HepG2 (cell line): ENCODE data around the gene EIF4E1B.

Experiments used
- AGO1 ChIP-seq: fragments of 200-400 bp; formaldehyde crosslinking; IDR thresholded peaks from 2 replicates; pipeline ENCODE4 v1.6.1; 2017; ENCODE audit warnings: mild to moderate bottlenecking, low read depth, low read length, moderate library complexity; ENCODE audit not compliant: poor library complexity, severe bottlenecking
- HES4 ChIP-seq: sonication (generic); formaldehyde crosslinking; IDR thresholded peaks from 2 replicates; pipeline ENCODE4 v1.9.0; 2021; ENCODE audit warnings: mild to moderate bottlenecking, missing genetic modification reagents, borderline replicate concordance
- KDM1A ChIP-seq: IDR thresholded peaks from 2 replicates; pipeline ENCODE4 v1.6.1; 2016; ENCODE audit warnings: missing compliant biosample characterization
- NFRKB ChIP-seq: fragments of 450-650 bp; IDR thresholded peaks from 2 replicates; pipeline ENCODE4 v1.6.1; 2017
- RBFOX2 ChIP-seq: fragments of 200-400 bp; formaldehyde crosslinking; IDR thresholded peaks from 2 replicates; pipeline ENCODE4 v1.6.1; 2017; ENCODE audit warnings: low read depth, mild to moderate bottlenecking, low read length
- SIN3B ChIP-seq: fragments of 150-350 bp; IDR thresholded peaks from 2 replicates; pipeline ENCODE4 v1.6.1; 2014; ENCODE audit warnings: low read length
- SMARCE1 ChIP-seq: fragments of 450-650 bp; IDR thresholded peaks from 2 replicates; pipeline ENCODE4 v1.6.1; 2017; ENCODE audit warnings: borderline replicate concordance
- SMC3 ChIP-seq: IDR thresholded peaks from 2 replicates; pipeline ENCODE4 v1.6.1; 2011; ENCODE audit warnings: low read length, improper control_type of control experiment
- SUZ12 ChIP-seq: fragments of 150-350 bp; IDR thresholded peaks from 2 replicates; pipeline ENCODE4 v1.6.1; 2014; ENCODE audit warnings: low read depth, low read length
- TAF1 ChIP-seq: sonication (generic); formaldehyde crosslinking; IDR thresholded peaks from 2 replicates; pipeline ENCODE4 v1.4.0; 2020; ENCODE audit warnings: missing genetic modification reagents
- ZNF44 ChIP-seq: sonication (generic); formaldehyde crosslinking; IDR thresholded peaks from 2 replicates; pipeline ENCODE4 v1.5.1; 2020; ENCODE audit warnings: mild to moderate bottlenecking, missing genetic modification reagents
- TF ChIP-seq, protein P1 (sequence below): sonication (generic); formaldehyde crosslinking; IDR thresholded peaks from 2 replicates; pipeline ENCODE4 v1.5.1; 2020; ENCODE audit warnings: missing genetic modification reagents, mild to moderate bottlenecking, borderline replicate concordance
- TF ChIP-seq, protein P2 (sequence below): sonication (generic); formaldehyde crosslinking; IDR thresholded peaks from 2 replicates; pipeline ENCODE4 v1.8.0; 2022; ENCODE audit warnings: missing genetic modification reagents, mild to moderate bottlenecking, borderline replicate concordance
- TF ChIP-seq, protein P3 (sequence below): sonication (generic); formaldehyde crosslinking; IDR thresholded peaks from 2 replicates; pipeline ENCODE4 v1.5.0; 2020; ENCODE audit warnings: mild to moderate bottlenecking, missing genetic modification reagents, moderate library complexity

DNA sequence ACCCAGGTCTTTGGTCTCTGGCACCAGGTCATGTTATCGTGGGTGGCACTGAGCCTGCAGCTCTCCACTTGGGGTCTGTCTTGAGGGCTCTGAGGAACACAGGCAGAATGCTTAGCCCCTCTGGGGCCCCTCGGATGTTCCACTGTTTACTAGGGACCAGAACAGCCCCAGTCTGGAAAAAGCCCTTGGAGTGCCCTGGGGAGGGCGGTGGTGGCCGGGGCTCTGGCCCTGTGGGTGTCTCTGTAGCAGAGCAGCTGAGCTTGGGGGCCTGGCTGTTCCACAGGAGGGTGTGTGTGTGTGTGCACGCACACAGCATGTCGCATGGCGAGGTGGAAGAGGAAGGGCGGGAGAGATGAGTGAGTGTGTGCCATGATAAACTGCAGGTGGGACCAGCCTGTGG is 35.9 kb upstream of the EIF4E1B start:
- TF ChIP-seq, protein P1, sequence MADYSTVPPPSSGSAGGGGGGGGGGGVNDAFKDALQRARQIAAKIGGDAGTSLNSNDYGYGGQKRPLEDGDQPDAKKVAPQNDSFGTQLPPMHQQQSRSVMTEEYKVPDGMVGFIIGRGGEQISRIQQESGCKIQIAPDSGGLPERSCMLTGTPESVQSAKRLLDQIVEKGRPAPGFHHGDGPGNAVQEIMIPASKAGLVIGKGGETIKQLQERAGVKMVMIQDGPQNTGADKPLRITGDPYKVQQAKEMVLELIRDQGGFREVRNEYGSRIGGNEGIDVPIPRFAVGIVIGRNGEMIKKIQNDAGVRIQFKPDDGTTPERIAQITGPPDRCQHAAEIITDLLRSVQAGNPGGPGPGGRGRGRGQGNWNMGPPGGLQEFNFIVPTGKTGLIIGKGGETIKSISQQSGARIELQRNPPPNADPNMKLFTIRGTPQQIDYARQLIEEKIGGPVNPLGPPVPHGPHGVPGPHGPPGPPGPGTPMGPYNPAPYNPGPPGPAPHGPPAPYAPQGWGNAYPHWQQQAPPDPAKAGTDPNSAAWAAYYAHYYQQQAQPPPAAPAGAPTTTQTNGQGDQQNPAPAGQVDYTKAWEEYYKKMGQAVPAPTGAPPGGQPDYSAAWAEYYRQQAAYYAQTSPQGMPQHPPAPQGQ: no peak
- TF ChIP-seq TAF1 (CRISPR knock-in tag) (no peak), RBFOX2 (no peak), KDM1A (no peak), HES4 (CRISPR knock-in tag) (no peak), SIN3B (no peak), SMARCE1 (no peak), SUZ12 (no peak), SMC3 (no peak), NFRKB (no peak), AGO1 (no peak), ZNF44 (no peak)
- TF ChIP-seq, protein P2, sequence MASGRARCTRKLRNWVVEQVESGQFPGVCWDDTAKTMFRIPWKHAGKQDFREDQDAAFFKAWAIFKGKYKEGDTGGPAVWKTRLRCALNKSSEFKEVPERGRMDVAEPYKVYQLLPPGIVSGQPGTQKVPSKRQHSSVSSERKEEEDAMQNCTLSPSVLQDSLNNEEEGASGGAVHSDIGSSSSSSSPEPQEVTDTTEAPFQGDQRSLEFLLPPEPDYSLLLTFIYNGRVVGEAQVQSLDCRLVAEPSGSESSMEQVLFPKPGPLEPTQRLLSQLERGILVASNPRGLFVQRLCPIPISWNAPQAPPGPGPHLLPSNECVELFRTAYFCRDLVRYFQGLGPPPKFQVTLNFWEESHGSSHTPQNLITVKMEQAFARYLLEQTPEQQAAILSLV (CRISPR knock-in tag): no peak
- TF ChIP-seq, protein P3, sequence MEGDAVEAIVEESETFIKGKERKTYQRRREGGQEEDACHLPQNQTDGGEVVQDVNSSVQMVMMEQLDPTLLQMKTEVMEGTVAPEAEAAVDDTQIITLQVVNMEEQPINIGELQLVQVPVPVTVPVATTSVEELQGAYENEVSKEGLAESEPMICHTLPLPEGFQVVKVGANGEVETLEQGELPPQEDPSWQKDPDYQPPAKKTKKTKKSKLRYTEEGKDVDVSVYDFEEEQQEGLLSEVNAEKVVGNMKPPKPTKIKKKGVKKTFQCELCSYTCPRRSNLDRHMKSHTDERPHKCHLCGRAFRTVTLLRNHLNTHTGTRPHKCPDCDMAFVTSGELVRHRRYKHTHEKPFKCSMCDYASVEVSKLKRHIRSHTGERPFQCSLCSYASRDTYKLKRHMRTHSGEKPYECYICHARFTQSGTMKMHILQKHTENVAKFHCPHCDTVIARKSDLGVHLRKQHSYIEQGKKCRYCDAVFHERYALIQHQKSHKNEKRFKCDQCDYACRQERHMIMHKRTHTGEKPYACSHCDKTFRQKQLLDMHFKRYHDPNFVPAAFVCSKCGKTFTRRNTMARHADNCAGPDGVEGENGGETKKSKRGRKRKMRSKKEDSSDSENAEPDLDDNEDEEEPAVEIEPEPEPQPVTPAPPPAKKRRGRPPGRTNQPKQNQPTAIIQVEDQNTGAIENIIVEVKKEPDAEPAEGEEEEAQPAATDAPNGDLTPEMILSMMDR: no peak
